Esophagus squamous epithelium (tissue), 4 donors: ENCODE results near the gene RASAL2.

Experiments
- CTCF ChIP-seq, 6 experiments: fragments of 450-650 bp in 4 of 6; fragments of 200-600 bp in 2 of 6; sonication (generic) in 2 of 6; IDR thresholded peaks; one replicate each; pipeline ENCODE4 v1.5.1; 2016 to 2019; ENCODE audit warnings: antibody characterized with exemption in 6 of 6, mild to moderate bottlenecking in 4 of 6, moderate library complexity in 4 of 6
- POLR2A ChIP-seq, 4 donors: fragments of 450-650 bp; IDR thresholded peaks; one replicate each; pipeline ENCODE4 v1.6.1; 2017; ENCODE audit warnings: antibody characterized with exemption in 4 of 4, mild to moderate bottlenecking in 4 of 4, moderate library complexity in 3 of 4

DNA sequence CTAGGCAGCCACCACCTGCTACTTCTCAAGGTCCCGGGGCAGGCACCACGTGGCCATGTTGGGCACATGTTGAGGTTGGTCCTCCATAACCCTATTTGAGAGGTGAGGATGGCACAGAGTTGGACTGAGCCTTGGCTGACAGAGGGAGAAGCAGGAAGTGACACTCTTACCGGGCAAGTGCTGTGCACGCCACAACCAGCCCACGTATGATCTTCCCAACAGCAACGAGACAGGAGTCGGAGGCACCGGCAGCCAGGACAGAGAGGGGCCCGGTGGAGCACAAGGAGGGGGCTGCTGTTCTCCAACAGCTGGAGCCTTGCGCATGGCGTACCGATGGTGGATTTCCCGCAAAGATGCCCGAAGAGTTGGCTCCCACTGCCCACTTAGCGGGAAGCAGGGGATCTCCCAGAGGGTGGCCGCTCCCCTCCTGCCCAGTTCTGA lies 399.4 kb downstream of the RASAL2 start:
- TF ChIP-seq CTCF (IDR thresholded peaks at IDR 0.05) = no peak
- TF ChIP-seq POLR2A (IDR thresholded peaks at IDR 0.05) = no peak
